Measurements from ENCODE around the gene GPATCH3. TPM values are rescaled to one million over a fixed set of nuclear protein-coding genes. Genes with fewer than 3 reads are reported as not detected.
A peak's percentile ranks its signal among the peaks of the same experiment; 100 is the strongest.

Gene GPATCH3
- total RNA-seq, 1 donor from 2014 or later, result 6.1 TPM

DNA sequence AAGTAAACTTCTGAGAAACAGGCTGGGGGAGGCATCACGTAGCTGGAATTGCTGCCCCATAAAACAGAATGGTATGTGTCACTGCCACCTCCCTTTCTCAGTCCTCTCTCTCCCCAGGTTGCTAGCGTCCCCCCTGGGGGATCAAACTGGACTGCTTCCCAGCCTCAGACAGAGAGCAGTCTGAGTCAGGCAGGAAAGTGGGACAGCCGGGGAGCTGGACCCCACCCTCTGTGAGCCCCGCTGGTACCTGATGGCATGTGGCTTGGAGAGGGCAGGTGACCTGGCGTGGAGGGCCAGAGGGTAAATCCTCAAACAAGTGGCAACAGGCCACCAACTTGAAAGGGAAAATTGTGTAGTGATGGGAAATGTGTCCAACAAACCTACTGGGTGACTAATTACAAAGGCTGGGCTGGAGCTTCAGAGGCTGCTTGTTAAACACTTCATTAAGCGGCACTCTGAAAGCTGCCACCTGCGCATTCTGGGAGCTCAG is 38.3 kb downstream of the GPATCH3 start:
- Histone ChIP-seq H3K4me2 (peak overlapping the region; percentile 19), H3K9ac (no peak overlapping the region), H3F3A (ENCODE audit: low read depth) (peaks cover 24% of the 10 kb centered on the region), H3K9me3 (ENCODE audit: low read depth) (no peaks in the 10 kb centered on the region), H3K27me3 (peaks cover 8% of the 10 kb centered on the region), H3K36me3 (no peaks in the 10 kb centered on the region), H3K4me1 (peaks cover 30% of the 10 kb centered on the region), H3K27ac (peak overlapping the region; percentile 55), H2AFZ (replicated peaks) (no peak overlapping the region), H3K79me2 (ENCODE audit: low read depth) (no peaks in the 10 kb centered on the region), H4K20me1 (ENCODE audit: low read depth) (no peaks in the 10 kb centered on the region), H3K4me3 (no peak overlapping the region)
- peak overlapping the region; percentile 48 for H3K4me3 Mint-ChIP-seq
- H3K27ac Mint-ChIP-seq, result peak overlapping the region; percentile 60
- peaks cover 19% of the 10 kb centered on the region for H3K4me1 Mint-ChIP-seq
- peaks cover 2% of the 10 kb centered on the region for H3K36me3 Mint-ChIP-seq
- TF ChIP-seq, protein P1, sequence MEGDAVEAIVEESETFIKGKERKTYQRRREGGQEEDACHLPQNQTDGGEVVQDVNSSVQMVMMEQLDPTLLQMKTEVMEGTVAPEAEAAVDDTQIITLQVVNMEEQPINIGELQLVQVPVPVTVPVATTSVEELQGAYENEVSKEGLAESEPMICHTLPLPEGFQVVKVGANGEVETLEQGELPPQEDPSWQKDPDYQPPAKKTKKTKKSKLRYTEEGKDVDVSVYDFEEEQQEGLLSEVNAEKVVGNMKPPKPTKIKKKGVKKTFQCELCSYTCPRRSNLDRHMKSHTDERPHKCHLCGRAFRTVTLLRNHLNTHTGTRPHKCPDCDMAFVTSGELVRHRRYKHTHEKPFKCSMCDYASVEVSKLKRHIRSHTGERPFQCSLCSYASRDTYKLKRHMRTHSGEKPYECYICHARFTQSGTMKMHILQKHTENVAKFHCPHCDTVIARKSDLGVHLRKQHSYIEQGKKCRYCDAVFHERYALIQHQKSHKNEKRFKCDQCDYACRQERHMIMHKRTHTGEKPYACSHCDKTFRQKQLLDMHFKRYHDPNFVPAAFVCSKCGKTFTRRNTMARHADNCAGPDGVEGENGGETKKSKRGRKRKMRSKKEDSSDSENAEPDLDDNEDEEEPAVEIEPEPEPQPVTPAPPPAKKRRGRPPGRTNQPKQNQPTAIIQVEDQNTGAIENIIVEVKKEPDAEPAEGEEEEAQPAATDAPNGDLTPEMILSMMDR (IDR thresholded peaks at IDR 0.05), result no peak
- TF ChIP-seq EZH2 (IDR thresholded peaks at IDR 0.05), result no peak
- TF ChIP-seq EZH2phosphoT487 (IDR thresholded peaks at IDR 0.05), result no peak
- DNase-seq (ENCODE audit: low spot score), result no peak
- no peaks in the 10 kb centered on the region for H3K9me3 Mint-ChIP-seq
- H3K27me3 Mint-ChIP-seq (ENCODE audit: insufficient read depth, low read depth), result peaks cover 10% of the 10 kb centered on the region

DNA sequence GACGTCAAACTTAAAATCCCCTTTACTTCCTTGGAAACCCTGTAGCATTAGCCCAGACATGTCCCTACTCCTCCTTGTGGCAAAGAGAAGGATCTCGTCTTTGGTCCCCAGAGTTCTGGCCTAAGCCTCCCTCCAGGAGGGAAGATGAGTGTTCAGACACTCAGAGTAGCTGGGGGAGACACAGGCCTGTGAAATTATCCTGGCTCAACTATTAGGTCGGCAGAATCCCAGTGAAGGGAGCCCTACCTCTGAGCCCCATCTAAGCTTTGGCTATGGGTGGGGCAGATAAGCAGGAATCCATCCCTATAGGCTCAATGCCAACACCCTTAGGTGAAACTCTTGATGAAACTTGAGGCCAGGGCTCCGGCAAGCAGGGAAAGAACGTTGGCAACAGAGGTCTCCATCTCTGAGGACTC is 39.0 kb downstream of the GPATCH3 start:
- H3K9me3 Mint-ChIP-seq, result no peaks in the 10 kb centered on the region
- H3K4me3 Mint-ChIP-seq, result no peak overlapping the region
- peak; percentile 35 for DNase-seq (ENCODE audit: low spot score)
- H3K79me2 ChIP-seq (ENCODE audit: low read depth), result no peaks in the 10 kb centered on the region
- H3K9me3 ChIP-seq (ENCODE audit: low read depth), result no peaks in the 10 kb centered on the region
- peaks cover 8% of the 10 kb centered on the region for H3K27me3 ChIP-seq
- no peaks in the 10 kb centered on the region for H4K20me1 ChIP-seq (ENCODE audit: low read depth)
- H3K36me3 ChIP-seq, result no peaks in the 10 kb centered on the region
- H3K4me2 ChIP-seq, result no peak overlapping the region
- H2AFZ ChIP-seq (replicated peaks), result no peak overlapping the region
- H3F3A ChIP-seq (ENCODE audit: low read depth), result peaks cover 24% of the 10 kb centered on the region
- peaks cover 21% of the 10 kb centered on the region for H3K4me1 Mint-ChIP-seq
- no peak for TF ChIP-seq EZH2phosphoT487 (IDR thresholded peaks at IDR 0.05)
- TF ChIP-seq, protein P1 (IDR thresholded peaks at IDR 0.05), result peak; percentile 30
- H3K27ac ChIP-seq, result no peak overlapping the region
- H3K4me3 ChIP-seq, result no peak overlapping the region
- H3K4me1 ChIP-seq, result peaks cover 36% of the 10 kb centered on the region
- peaks cover 11% of the 10 kb centered on the region for H3K27me3 Mint-ChIP-seq (ENCODE audit: insufficient read depth, low read depth)
- peak overlapping the region; percentile 35 for H3K27ac Mint-ChIP-seq
- peaks cover 2% of the 10 kb centered on the region for H3K36me3 Mint-ChIP-seq
- H3K9ac ChIP-seq, result no peak overlapping the region

GRCh38 chr1:26858891-26859640 is 41.2 kb downstream of the GPATCH3 start:
- Histone ChIP-seq H2AFZ (replicated peaks) (no peak overlapping the region), H3K79me2 (ENCODE audit: low read depth) (no peaks in the 10 kb centered on the region), H3K27me3 (peaks cover 7% of the 10 kb centered on the region), H3F3A (ENCODE audit: low read depth) (peaks cover 13% of the 10 kb centered on the region), H4K20me1 (ENCODE audit: low read depth) (no peaks in the 10 kb centered on the region), H3K27ac (no peak overlapping the region), H3K4me3 (no peak overlapping the region), H3K4me1 (peaks cover 36% of the 10 kb centered on the region), H3K4me2 (no peak overlapping the region), H3K9ac (no peak overlapping the region), H3K9me3 (ENCODE audit: low read depth) (no peaks in the 10 kb centered on the region), H3K36me3 (no peaks in the 10 kb centered on the region)
- H3K4me3 Mint-ChIP-seq, result no peak overlapping the region
- TF ChIP-seq EZH2phosphoT487 (IDR thresholded peaks at IDR 0.05), result no peak
- TF ChIP-seq EZH2 (IDR thresholded peaks at IDR 0.05), result no peak
- TF ChIP-seq, protein P1 (IDR thresholded peaks at IDR 0.05), result no peak
- H3K4me1 Mint-ChIP-seq, result peaks cover 12% of the 10 kb centered on the region
- H3K27me3 Mint-ChIP-seq (ENCODE audit: insufficient read depth, low read depth), result peaks cover 10% of the 10 kb centered on the region
- H3K27ac Mint-ChIP-seq, result no peak overlapping the region
- H3K9me3 Mint-ChIP-seq, result no peaks in the 10 kb centered on the region
- H3K36me3 Mint-ChIP-seq, result peaks cover 3% of the 10 kb centered on the region
- no peak for DNase-seq (ENCODE audit: low spot score)

Measured in neural progenitor cell (in vitro differentiated cells).